Upper lobe of right lung (tissue), 1 donor: Measurements from ENCODE around the gene NOTUM. TPM values are rescaled to one million over a fixed set of nuclear protein-coding genes. Genes with fewer than 3 reads are reported as not detected.

ENCODE experiments used
- ATAC-seq: fragments of 200-7000 bp; cut with Tn5 transposase; one replicate; pipeline ENCODE4 v1.9.1; 2020; ENCODE audit warnings: mild to moderate bottlenecking, moderate library complexity
- DNase-seq: peaks from one replicate; pipeline ENCODE4 v3.0.0-alpha.2; 2020
- H3K27ac ChIP-seq: fragments of 200-600 bp; one replicate; pipeline ENCODE4 v1.8.0; 2022
- H3K27me3 ChIP-seq: fragments of 200-600 bp; one replicate; pipeline ENCODE4 v1.8.0; 2022; ENCODE audit warnings: mild to moderate bottlenecking
- H3K36me3 ChIP-seq: fragments of 200-600 bp; one replicate; pipeline ENCODE4 v1.8.0; 2022
- H3K4me1 ChIP-seq: fragments of 200-600 bp; one replicate; pipeline ENCODE4 v1.8.0; 2022
- H3K4me3 ChIP-seq: fragments of 200-600 bp; one replicate; pipeline ENCODE4 v1.8.0; 2022; ENCODE audit warnings: mild to moderate bottlenecking
- H3K9me3 ChIP-seq: fragments of 200-600 bp; one replicate; pipeline ENCODE4 v1.8.0; 2022
- intact Hi-C: fragments of 100-400 bp; cut with DNase I; formaldehyde crosslinking; loops from one replicate; pipeline ENCODE4 v1.11.0; 2022
- total RNA-seq: library from RNA; stranded (reverse); fragmentation: NEBNext Ultra II Directional; extraction: Animal tissue kit (Norgen Biotek cat#: 25700); gene quantifications from one replicate; pipeline ENCODE4 v1.2.1, GENCODE V29; 2021
- TF ChIP-seq, protein P1 (sequence below): fragments of 200-600 bp; IDR thresholded peaks from one replicate; pipeline ENCODE4 v1.8.0; 2022; ENCODE audit warnings: antibody characterized with exemption
- donor health status: DM: no; HTN: yes; CAD: no; lungs with severe emphysema.

Gene NOTUM
- total RNA-seq, 1 donor from 2014 or later = 6.1 TPM

DNA sequence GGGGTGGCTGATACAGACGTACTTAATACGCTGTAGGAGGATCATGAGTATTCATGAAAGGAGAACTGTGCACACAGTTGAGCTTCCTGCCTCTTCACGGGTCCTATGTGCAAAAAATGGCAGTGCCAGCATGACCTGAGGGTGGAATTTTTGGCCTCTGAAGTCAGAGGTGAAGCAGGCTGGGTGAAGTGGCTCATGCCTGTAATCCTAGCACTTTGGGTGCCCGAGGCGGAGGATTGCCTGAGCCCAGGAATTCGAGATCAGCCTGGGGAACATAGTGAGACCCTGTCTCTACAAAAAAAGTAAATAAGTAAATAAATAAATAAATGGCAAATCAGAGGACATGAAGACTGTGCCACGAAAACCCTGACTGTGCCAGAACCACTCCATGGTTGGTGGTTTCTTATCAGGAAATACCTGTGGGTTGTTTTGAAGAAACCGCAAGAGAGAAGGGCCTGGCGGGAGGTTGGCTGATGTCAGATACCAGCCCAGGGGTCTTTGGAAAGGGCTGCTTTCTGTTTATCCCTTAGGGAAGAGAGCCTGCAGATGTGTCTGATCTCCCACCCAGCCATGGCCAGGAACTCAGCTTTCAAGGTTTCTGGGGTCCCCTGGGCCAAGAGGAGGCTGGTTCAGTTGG lies 19.8 kb upstream of the NOTUM start:
- Histone ChIP-seq H3K36me3 (peaks cover 17% of the 10 kb centered on the region), H3K27me3 (no peaks in the 10 kb centered on the region), H3K4me3 (no peak overlapping the region), H3K4me1 (peaks cover 25% of the 10 kb centered on the region), H3K9me3 (no peaks in the 10 kb centered on the region), H3K27ac (no peak overlapping the region)
- DNase-seq (no peak), ATAC-seq (peak; percentile 9)
- intact Hi-C loops = no loop called here
- TF ChIP-seq, protein P1, sequence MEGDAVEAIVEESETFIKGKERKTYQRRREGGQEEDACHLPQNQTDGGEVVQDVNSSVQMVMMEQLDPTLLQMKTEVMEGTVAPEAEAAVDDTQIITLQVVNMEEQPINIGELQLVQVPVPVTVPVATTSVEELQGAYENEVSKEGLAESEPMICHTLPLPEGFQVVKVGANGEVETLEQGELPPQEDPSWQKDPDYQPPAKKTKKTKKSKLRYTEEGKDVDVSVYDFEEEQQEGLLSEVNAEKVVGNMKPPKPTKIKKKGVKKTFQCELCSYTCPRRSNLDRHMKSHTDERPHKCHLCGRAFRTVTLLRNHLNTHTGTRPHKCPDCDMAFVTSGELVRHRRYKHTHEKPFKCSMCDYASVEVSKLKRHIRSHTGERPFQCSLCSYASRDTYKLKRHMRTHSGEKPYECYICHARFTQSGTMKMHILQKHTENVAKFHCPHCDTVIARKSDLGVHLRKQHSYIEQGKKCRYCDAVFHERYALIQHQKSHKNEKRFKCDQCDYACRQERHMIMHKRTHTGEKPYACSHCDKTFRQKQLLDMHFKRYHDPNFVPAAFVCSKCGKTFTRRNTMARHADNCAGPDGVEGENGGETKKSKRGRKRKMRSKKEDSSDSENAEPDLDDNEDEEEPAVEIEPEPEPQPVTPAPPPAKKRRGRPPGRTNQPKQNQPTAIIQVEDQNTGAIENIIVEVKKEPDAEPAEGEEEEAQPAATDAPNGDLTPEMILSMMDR = no peak

DNA sequence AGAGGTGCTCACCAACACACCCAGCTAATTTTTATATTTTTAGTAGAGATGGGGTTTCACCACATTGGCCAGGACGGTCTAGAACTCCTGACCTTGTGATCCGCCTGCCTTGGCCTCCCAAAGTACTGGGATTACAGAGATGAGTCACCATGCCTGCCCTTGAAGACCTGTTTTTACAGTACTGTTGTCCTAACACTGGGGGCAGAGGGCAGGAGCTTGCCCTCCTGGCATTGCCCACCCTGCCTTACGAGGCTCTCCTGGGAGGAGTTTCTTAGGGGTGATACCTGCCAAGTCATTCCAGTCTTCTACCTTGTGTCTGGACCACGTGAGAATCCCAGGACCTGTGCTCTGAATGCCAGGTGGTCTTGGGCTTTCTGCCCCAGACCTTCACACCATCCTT lies 19.1 kb upstream of the NOTUM start:
- intact Hi-C loops = no loop called here
- H3K4me3 ChIP-seq = no peak overlapping the region
- H3K27ac ChIP-seq = no peak overlapping the region
- peaks cover 10% of the 10 kb centered on the region for H3K36me3 ChIP-seq
- no peaks in the 10 kb centered on the region for H3K27me3 ChIP-seq
- DNase-seq (no peak), ATAC-seq (no peak)
- TF ChIP-seq, protein P1 = no peak
- peaks cover 25% of the 10 kb centered on the region for H3K4me1 ChIP-seq
- no peaks in the 10 kb centered on the region for H3K9me3 ChIP-seq

DNA sequence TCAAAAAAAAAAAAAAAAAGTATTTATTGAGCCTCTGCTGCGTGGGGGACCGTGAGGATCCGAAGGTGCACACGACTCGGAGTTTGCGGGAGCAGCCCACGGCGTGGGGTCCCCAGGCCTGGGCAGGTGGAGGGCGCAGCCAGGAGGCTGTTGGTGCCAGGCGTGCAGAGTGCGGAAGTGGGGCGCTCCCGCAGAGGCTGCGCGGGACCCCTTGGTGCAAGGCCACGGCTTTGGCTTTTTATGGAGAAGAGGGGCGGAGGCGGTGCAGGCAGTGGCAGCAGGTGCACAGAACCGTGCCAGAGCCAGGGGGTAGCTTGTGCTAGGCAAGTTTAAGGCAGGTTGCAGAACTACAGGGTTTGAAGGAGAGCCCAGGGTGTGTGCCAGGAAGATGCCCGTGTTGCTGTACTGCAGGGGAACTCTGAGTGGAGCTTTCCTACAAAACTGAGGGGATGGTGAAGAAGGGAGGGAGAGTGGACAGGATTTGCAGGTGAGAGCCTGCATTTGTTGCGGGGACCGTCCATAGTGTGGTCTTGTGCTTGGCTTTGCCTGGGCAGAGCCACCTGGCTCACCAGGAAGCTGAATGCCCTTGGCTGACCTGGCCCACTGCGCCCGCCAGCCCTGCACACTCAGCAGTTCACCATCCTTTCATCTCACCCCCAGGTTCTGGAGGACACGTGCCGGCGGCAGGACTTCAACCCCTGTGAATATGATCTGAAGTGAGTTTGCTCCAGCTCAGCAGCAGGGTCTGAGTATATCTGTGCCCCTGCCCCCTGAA lies 17.7 kb upstream of the NOTUM start:
- Histone ChIP-seq H3K9me3 (peaks cover under 1% of the 10 kb centered on the region), H3K36me3 (peaks cover 4% of the 10 kb centered on the region), H3K4me1 (peaks cover 25% of the 10 kb centered on the region), H3K4me3 (peak overlapping the region; percentile 87), H3K27me3 (no peaks in the 10 kb centered on the region), H3K27ac (no peak overlapping the region)
- ATAC-seq = no peak
- TF ChIP-seq, protein P1 = no peak
- intact Hi-C loops = no loop called here
- no peak for DNase-seq

DNA sequence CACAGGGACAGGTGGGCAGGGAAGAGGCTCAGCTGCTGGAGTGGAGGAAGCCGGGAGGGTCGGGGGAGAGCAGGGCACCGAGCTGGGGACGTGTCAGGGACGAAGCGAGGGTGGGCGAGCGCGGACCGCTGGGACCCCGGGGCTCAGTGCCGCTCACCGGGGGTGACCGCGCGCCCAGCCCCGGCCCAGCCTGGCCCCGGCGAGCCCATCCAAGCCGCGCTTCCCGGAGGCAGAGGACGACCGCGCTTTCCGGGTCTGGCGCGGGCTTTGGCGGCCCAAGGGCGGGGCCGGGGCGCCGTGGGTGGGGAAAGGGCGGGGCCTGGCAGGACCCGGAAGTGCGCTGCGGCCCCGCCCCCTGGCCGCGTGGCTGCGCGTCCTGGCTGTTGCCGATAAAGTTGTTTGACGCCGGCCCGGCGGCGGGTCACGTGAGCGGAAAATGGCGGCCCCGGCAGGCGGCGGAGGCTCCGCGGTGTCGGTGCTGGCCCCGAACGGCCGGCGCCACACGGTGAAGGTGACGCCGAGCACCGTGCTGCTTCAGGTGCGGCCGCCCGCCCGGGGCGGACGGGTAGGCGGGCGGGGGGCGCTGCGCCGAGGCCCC lies 16.3 kb upstream of the NOTUM start, which contains the start of gene ASPSCR1:
Gene ASPSCR1 (plus strand): TSS at position 419 of the 598 bp plus-strand sequence. CDS start 18 bp downstream, at position 437.
- TF ChIP-seq, protein P1 = no peak
- intact Hi-C loops = no loop called here
- peak within 1 kb of the TSS; percentile 92 for H3K27ac ChIP-seq
- no peaks in the 10 kb centered on the region for H3K27me3 ChIP-seq
- peaks cover 25% of the 10 kb centered on the region for H3K4me1 ChIP-seq
- H3K4me3 ChIP-seq = peak within 1 kb of the TSS; percentile 87
- peak; percentile 96 for DNase-seq
- peak; percentile 96 for ATAC-seq
- peaks cover 6% of the 10 kb centered on the region for H3K9me3 ChIP-seq
- no peaks in the 10 kb centered on the region for H3K36me3 ChIP-seq

DNA sequence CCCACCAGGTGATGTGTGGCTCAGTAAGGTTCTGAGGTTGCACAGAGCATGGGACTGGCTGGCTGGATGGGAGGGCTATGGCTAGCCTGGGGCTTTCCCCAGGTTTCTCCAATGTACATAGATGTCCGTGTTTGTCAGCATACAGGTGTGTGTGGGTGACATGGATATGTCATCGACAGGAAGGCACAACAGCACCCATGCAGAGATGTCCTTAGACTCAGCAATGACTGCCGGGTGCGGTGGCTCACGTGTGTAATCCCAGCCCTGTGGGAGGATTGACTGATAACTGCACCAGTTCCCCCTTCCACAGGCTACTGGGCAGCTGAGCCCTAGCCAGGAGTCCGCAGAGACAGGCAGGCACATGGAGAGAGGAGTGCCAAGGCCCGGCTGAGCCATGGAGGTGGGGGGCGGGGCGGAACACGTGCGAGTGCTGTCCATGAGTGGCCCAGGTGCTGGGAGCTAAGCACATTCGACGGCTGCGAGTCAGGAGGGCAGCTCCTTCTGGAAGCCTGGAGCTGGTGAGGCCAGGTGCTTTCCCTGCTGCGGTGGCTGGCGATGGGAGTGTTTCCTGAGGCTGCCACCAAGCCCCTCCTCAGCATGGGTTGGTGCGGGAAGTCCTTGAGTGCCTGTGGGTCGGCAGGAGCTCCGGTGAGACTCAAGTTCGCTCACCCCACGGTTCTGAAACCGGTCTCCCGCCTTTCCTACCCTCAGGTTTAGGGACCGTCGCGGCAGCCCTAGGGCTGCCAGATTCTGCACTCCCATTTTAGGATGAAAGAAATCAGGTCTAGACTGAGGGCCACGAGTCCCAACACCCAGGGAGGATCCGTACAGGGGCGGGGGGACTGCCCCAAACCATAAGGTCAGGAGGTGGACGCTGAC lies 15.6 kb upstream of the NOTUM start:
- TF ChIP-seq, protein P1 = no peak
- intact Hi-C loops = no loop called here
- Histone ChIP-seq H3K27me3 (no peaks in the 10 kb centered on the region), H3K27ac (peak overlapping the region; percentile 92), H3K36me3 (no peaks in the 10 kb centered on the region), H3K9me3 (peaks cover 6% of the 10 kb centered on the region), H3K4me3 (peak overlapping the region; percentile 87), H3K4me1 (peaks cover 23% of the 10 kb centered on the region)
- DNase-seq = peak; percentile 86
- peak; percentile 35 for ATAC-seq
